ENCODE results near the gene COPG2. TPM values are rescaled to one million over a fixed set of nuclear protein-coding genes. Genes with fewer than 3 reads are reported as not detected.

COPG2 gene
- total RNA-seq, 1 donor from 2014 or later, result 20.6 TPM

DNA sequence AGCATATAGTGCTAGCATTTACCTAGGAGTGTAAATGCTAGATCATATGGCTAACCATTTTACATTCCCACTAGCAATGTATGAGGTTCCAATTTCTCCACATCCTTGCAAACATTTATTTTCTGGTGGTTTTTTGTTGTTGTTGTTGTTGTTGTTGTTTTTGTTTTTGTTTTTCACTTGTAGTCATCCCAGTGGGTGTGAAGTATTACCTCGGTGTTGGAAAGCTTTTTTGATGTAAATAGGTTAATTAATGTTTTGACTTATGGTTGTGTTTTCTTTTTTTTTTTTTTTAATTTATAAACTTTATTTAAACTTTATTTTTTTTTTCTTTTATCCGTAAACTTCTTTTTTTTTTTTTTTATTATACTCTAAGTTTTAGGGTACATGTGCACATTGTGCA, 33.1 kb upstream of the COPG2 start:
- peaks cover 3% of the 10 kb centered on the region for H3K27me3 ChIP-seq (ENCODE audit: insufficient read depth, low read length)
- no peaks in the 10 kb centered on the region for H3K4me1 Mint-ChIP-seq (ENCODE audit: low read depth, unreplicated experiment)
- no peak overlapping the region for H3K4me2 ChIP-seq (ENCODE audit: low read length)
- no peak overlapping the region for H3K9ac ChIP-seq (ENCODE audit: low read length)
- peaks cover 3% of the 10 kb centered on the region for H3K9me3 Mint-ChIP-seq (ENCODE audit: unreplicated experiment)
- TF ChIP-seq EZH2 (IDR thresholded peaks at IDR 0.05; ENCODE audit: insufficient read depth, low read length), result no peak
- TF ChIP-seq, protein P1, sequence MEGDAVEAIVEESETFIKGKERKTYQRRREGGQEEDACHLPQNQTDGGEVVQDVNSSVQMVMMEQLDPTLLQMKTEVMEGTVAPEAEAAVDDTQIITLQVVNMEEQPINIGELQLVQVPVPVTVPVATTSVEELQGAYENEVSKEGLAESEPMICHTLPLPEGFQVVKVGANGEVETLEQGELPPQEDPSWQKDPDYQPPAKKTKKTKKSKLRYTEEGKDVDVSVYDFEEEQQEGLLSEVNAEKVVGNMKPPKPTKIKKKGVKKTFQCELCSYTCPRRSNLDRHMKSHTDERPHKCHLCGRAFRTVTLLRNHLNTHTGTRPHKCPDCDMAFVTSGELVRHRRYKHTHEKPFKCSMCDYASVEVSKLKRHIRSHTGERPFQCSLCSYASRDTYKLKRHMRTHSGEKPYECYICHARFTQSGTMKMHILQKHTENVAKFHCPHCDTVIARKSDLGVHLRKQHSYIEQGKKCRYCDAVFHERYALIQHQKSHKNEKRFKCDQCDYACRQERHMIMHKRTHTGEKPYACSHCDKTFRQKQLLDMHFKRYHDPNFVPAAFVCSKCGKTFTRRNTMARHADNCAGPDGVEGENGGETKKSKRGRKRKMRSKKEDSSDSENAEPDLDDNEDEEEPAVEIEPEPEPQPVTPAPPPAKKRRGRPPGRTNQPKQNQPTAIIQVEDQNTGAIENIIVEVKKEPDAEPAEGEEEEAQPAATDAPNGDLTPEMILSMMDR (IDR thresholded peaks at IDR 0.05; ENCODE audit: insufficient read depth, low read depth, low read length), result no peak
- no peak overlapping the region for H3K4me3 Mint-ChIP-seq (ENCODE audit: unreplicated experiment)
- DNase-seq (ENCODE audit: low read depth) (no peak), FAIRE-seq (no peak)
- no peaks in the 10 kb centered on the region for H3K9me3 ChIP-seq (ENCODE audit: insufficient read depth, low read depth, low read length)
- H3K36me3 Mint-ChIP-seq (ENCODE audit: low read depth, unreplicated experiment), result no peaks in the 10 kb centered on the region
- H3K27ac Mint-ChIP-seq (ENCODE audit: unreplicated experiment), result peak overlapping the region; percentile 26
- H3K4me3 ChIP-seq (ENCODE audit: insufficient read depth, low read depth, low read length), result no peak overlapping the region
- no peak overlapping the region for H2AFZ ChIP-seq (ENCODE audit: low read depth, low read length)
- H3K79me2 ChIP-seq (ENCODE audit: insufficient read depth, low read length), result no peaks in the 10 kb centered on the region
- no peaks in the 10 kb centered on the region for H3K4me1 ChIP-seq (ENCODE audit: insufficient read depth, low read length)
- no peak overlapping the region for H3K27ac ChIP-seq (ENCODE audit: low read depth, low read length)
- peaks cover 5% of the 10 kb centered on the region for H3K27me3 Mint-ChIP-seq (ENCODE audit: low read depth, unreplicated experiment)
- no peaks in the 10 kb centered on the region for H3K36me3 ChIP-seq (ENCODE audit: insufficient read depth, low read length)
- no peaks in the 10 kb centered on the region for H4K20me1 ChIP-seq (ENCODE audit: insufficient read depth, low read length)

DNA sequence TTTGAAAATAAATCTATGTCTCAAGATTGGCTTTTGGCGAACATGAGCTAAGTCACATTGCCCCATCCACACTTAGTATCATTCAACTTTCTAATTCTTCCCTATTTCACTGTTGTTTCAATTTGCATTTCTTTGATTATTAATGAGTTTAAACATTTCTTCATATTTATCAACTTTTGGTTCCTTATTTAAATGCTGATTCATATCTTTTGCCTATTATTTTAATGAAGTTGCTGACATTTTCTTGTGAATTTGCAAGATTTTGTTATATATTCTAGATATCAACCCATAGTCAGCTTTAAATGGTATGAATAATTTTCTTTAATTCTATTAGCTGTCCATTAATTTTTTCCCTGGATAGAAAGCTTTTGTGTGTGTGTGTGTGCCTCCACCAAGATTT, 32.2 kb upstream of the COPG2 start:
- no peak overlapping the region for H3K4me3 ChIP-seq (ENCODE audit: insufficient read depth, low read depth, low read length)
- no peak overlapping the region for H3K27ac ChIP-seq (ENCODE audit: low read depth, low read length)
- H3K9ac ChIP-seq (ENCODE audit: low read length), result no peak overlapping the region
- H3K27me3 ChIP-seq (ENCODE audit: insufficient read depth, low read length), result peaks cover 3% of the 10 kb centered on the region
- H3K4me1 Mint-ChIP-seq (ENCODE audit: low read depth, unreplicated experiment), result no peaks in the 10 kb centered on the region
- no peaks in the 10 kb centered on the region for H4K20me1 ChIP-seq (ENCODE audit: insufficient read depth, low read length)
- peaks cover 5% of the 10 kb centered on the region for H3K27me3 Mint-ChIP-seq (ENCODE audit: low read depth, unreplicated experiment)
- DNase-seq (ENCODE audit: low read depth) (no peak), FAIRE-seq (no peak)
- H3K27ac Mint-ChIP-seq (ENCODE audit: unreplicated experiment), result no peak overlapping the region
- peaks cover 2% of the 10 kb centered on the region for H3K9me3 Mint-ChIP-seq (ENCODE audit: unreplicated experiment)
- no peaks in the 10 kb centered on the region for H3K4me1 ChIP-seq (ENCODE audit: insufficient read depth, low read length)
- H3K36me3 ChIP-seq (ENCODE audit: insufficient read depth, low read length), result no peaks in the 10 kb centered on the region
- no peak overlapping the region for H2AFZ ChIP-seq (ENCODE audit: low read depth, low read length)
- no peak overlapping the region for H3K4me3 Mint-ChIP-seq (ENCODE audit: unreplicated experiment)
- H3K4me2 ChIP-seq (ENCODE audit: low read length), result no peak overlapping the region
- no peaks in the 10 kb centered on the region for H3K9me3 ChIP-seq (ENCODE audit: insufficient read depth, low read depth, low read length)
- no peaks in the 10 kb centered on the region for H3K36me3 Mint-ChIP-seq (ENCODE audit: low read depth, unreplicated experiment)
- no peaks in the 10 kb centered on the region for H3K79me2 ChIP-seq (ENCODE audit: insufficient read depth, low read length)
- TF ChIP-seq, protein P1 (IDR thresholded peaks at IDR 0.05; ENCODE audit: insufficient read depth, low read depth, low read length), result no peak

DNA sequence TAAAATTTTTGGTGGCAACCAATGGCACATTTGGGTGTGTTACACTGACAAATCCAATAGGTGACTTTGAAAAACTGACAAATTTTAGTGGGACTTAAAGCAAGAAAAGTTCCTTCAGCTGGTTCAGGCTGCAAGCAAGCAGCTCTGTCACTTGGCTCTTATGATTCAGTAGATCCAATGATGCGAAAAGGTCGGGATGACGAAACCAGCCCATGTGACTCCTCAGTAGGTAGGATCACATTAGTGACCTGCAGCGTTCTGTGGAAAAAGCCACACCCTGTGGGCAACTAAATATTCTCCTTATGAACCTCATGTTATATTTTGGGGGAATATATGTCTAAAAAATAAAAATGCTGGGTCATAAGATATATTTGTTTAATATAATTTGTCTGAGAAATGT, 31.1 kb upstream of the COPG2 start:
- Mint-ChIP-seq H3K4me3 (ENCODE audit: unreplicated experiment) (no peak overlapping the region), H3K4me1 (ENCODE audit: low read depth, unreplicated experiment) (no peaks in the 10 kb centered on the region), H3K9me3 (ENCODE audit: unreplicated experiment) (peaks cover 2% of the 10 kb centered on the region), H3K27me3 (ENCODE audit: low read depth, unreplicated experiment) (peaks cover 5% of the 10 kb centered on the region), H3K36me3 (ENCODE audit: low read depth, unreplicated experiment) (no peaks in the 10 kb centered on the region), H3K27ac (ENCODE audit: unreplicated experiment) (no peak overlapping the region)
- no peaks in the 10 kb centered on the region for H3K4me1 ChIP-seq (ENCODE audit: insufficient read depth, low read length)
- no peak for FAIRE-seq
- H3K27ac ChIP-seq (ENCODE audit: low read depth, low read length), result no peak overlapping the region
- no peaks in the 10 kb centered on the region for H3K79me2 ChIP-seq (ENCODE audit: insufficient read depth, low read length)
- no peak for DNase-seq (ENCODE audit: low read depth)
- H3K4me2 ChIP-seq (ENCODE audit: low read length), result no peak overlapping the region
- H3K36me3 ChIP-seq (ENCODE audit: insufficient read depth, low read length), result no peaks in the 10 kb centered on the region
- no peak overlapping the region for H2AFZ ChIP-seq (ENCODE audit: low read depth, low read length)
- H3K4me3 ChIP-seq (ENCODE audit: insufficient read depth, low read depth, low read length), result no peak overlapping the region
- H3K9ac ChIP-seq (ENCODE audit: low read length), result no peak overlapping the region
- H3K9me3 ChIP-seq (ENCODE audit: insufficient read depth, low read depth, low read length), result no peaks in the 10 kb centered on the region
- peaks cover 3% of the 10 kb centered on the region for H3K27me3 ChIP-seq (ENCODE audit: insufficient read depth, low read length)
- no peak for TF ChIP-seq EZH2 (IDR thresholded peaks at IDR 0.05; ENCODE audit: insufficient read depth, low read length)
- TF ChIP-seq, protein P1 (IDR thresholded peaks at IDR 0.05; ENCODE audit: insufficient read depth, low read depth, low read length), result no peak
- no peaks in the 10 kb centered on the region for H4K20me1 ChIP-seq (ENCODE audit: insufficient read depth, low read length)
